SK-N-MC (cell line): ENCODE data around the gene CATSPERZ.

Experiments
- EZH2 ChIP-seq: fragments of 200-600 bp; sonication (generic); IDR thresholded peaks from one replicate; pipeline ENCODE4 v1.6.1; 2017; ENCODE audit warnings: antibody characterized with exemption
- POLR2AphosphoS5 ChIP-seq: IDR thresholded peaks from 2 replicates; pipeline ENCODE4 v1.6.1; 2012; ENCODE audit warnings: mild to moderate bottlenecking, low read depth, low read length, borderline replicate concordance

DNA sequence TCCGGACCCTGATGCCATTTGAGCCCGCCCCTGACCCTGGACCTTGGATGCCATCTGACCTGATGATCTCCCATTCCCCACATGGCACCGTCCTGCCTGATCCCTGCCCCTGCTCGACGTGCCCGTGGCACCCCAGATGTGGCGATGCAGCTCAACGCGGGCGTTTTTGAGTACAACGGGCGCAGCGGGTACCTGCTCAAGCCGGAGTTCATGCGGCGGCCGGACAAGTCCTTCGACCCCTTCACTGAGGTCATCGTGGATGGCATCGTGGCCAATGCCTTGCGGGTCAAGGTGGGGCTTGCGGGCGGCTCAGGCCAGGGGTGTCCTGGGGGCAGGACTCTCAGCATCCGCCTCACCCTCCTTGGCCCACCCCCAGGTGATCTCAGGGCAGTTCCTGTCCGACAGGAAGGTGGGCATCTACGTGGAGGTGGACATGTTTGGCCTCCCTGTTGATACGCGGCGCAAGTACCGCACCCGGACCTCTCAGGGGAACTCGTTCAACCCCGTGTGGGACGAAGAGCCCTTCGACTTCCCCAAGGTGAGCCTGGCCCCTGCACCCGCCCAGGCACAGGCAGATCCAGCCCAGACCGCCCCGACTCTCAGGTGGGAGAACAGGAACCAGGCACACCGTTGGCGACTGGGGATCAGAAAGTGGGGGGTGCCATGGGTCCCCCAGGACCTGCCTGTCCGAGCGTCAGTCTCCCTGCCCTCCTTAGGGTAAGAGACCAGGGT, 37.7 kb upstream of the CATSPERZ start:
- no peak for TF ChIP-seq POLR2AphosphoS5
- no peak for TF ChIP-seq EZH2
